Activated naive CD8-positive, alpha-beta T cell treated with anti-CD3 and anti-CD28 coated beads for 36 hours (primary cell): ENCODE data around the gene ZNF439. TPM values are rescaled to one million over a fixed set of nuclear protein-coding genes. Genes with fewer than 3 reads are reported as not detected.
"Not testable (repeated sequence)": the region's sequence is repeated elsewhere in the genome, so short reads cannot be mapped to it uniquely, and the experiment has no call there.

Source experiments
- DNase-seq: peaks from one replicate; pipeline ENCODE4 v3.0.0; 2021
- H3K27ac Mint-ChIP-seq: one replicate; pipeline ENCODE4 v1.8.0; 2022; ENCODE audit warnings: mild to moderate bottlenecking, moderate library complexity, mixed read lengths
- H3K27me3 Mint-ChIP-seq: one replicate; pipeline ENCODE4 v1.8.0; 2022; ENCODE audit warnings: mild to moderate bottlenecking, mixed read lengths
- H3K36me3 Mint-ChIP-seq: one replicate; pipeline ENCODE4 v1.8.0; 2021; ENCODE audit warnings: mild to moderate bottlenecking, mixed read lengths
- H3K4me1 Mint-ChIP-seq: one replicate; pipeline ENCODE4 v1.8.0; 2021; ENCODE audit warnings: mixed read lengths
- H3K4me3 Mint-ChIP-seq: one replicate; pipeline ENCODE4 v1.8.0; 2022; ENCODE audit warnings: mild to moderate bottlenecking, moderate library complexity, mixed read lengths
- H3K9me3 Mint-ChIP-seq: one replicate; pipeline ENCODE4 v1.8.0; 2022; ENCODE audit warnings: mixed read lengths
- total RNA-seq, 2 experiments: library from RNA; stranded (reverse); gene quantifications; one replicate each; pipeline ENCODE4 v1.2.3, GENCODE V29; 2021

ZNF439 gene
- total RNA-seq, 2 experiments from 2014 or later = 6.0 to 6.4 TPM

DNA sequence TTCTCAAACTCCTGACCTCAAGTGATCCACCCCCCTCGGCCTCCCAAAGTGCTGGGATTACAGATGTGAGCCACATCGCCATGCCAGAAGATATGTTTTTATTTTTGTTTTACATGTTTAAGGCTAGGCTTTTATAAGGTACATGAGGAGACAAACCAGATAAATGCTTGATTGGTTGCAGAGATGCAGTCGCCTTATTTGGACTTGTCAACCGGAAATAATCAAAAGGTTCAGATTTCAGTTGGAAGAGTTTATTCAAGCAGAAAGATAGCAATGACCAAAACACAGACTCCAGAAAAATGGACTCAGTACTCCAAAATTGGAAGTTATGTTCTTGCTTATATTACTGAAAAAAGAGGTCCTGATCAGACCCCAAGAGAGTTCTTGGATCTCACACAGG is 1.8 kb downstream of the ZNF439 start:
- not testable (repeated sequence) for DNase-seq, H3K4me3 Mint-ChIP-seq, H3K9me3 Mint-ChIP-seq, H3K27me3 Mint-ChIP-seq, H3K27ac Mint-ChIP-seq
- peaks cover 24% of the 10 kb centered on the region for H3K4me1 Mint-ChIP-seq
- peaks cover 48% of the 10 kb centered on the region for H3K36me3 Mint-ChIP-seq

DNA sequence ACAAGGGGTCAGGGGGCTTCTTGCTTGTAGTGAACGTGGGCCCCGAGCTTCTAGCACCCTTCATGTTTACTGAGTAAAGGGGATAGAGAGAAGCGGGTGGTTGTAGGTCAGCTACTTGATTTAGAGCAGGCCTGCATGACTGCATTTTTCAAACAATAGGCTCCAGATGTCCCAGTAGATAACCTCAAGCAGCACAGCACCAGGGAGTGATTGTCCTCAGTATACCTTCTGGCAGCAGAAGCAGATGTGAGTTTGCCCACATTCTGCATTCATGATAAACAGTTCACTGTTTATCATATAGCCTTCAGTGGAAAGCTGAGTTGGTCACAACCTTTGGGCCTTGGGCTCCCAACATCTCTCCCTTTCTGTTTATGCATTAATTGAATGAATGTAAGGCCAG is 4.8 kb downstream of the ZNF439 start:
- H3K27me3 Mint-ChIP-seq = no peaks in the 10 kb centered on the region

DNA sequence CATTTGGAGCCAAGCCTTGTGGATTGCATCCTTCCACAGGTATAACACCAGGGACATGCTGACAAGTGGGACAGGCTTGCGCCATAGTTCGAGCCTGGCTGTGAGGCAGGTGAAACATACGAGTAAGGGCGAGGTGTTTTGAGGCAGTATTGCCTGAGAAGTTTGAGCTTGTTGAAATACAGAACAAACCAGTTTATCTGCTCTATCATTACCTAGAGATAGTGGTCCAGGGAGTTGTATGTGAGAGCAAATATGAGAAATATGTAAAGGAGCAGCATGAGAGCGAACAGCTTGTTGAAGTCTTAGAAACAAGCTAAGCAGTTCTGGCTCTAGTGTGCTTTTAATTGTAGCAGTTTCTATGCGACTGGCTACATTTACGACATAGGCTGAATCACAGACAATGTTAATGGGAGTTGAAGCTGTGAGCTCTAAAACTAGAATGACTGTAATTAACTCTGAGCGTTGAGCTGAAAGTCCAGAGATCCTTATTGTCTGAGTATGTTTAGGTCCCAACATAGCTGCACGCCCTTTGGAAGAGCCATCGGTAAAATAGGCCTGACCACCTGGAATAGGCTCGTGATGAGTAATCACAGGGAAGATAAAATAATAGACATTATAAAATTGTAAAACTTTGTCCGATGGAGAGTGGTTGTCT is 8.2 kb downstream of the ZNF439 start:
- no peak for DNase-seq
- H3K36me3 Mint-ChIP-seq = peaks cover 85% of the 10 kb centered on the region
- H3K9me3 Mint-ChIP-seq = peaks cover 45% of the 10 kb centered on the region
- no peaks in the 10 kb centered on the region for H3K27me3 Mint-ChIP-seq
- no peak overlapping the region for H3K27ac Mint-ChIP-seq
- no peaks in the 10 kb centered on the region for H3K4me1 Mint-ChIP-seq
- no peak overlapping the region for H3K4me3 Mint-ChIP-seq

More for the DNA sequence above, 4.8 kb downstream of the ZNF439 start:
- DNase-seq = no peak
- H3K4me1 Mint-ChIP-seq = peaks cover 15% of the 10 kb centered on the region
- peaks cover 24% of the 10 kb centered on the region for H3K9me3 Mint-ChIP-seq
- peaks cover 78% of the 10 kb centered on the region for H3K36me3 Mint-ChIP-seq
- no peak overlapping the region for H3K27ac Mint-ChIP-seq
- H3K4me3 Mint-ChIP-seq = no peak overlapping the region

DNA sequence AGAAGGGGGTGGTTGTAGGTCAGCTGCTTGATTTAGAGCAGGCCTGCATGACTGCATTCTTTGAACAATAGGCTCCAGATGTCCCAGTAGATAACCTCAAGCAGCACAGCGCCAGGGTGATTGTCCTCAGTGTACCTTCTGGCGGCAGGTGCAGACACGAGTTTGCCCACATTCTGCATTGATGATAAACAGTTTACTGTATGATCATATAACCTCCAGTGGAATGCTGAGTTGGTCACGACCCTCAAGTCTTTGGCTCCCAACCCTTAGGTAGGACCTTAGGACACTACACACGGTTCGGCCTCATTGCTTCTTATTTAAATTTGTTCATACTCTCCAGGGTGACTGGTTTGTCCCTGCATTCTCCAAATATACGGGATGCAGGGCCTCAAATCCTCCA is 12.2 kb downstream of the ZNF439 start:
- H3K36me3 Mint-ChIP-seq = peaks cover 93% of the 10 kb centered on the region
- no peaks in the 10 kb centered on the region for H3K27me3 Mint-ChIP-seq
- H3K4me1 Mint-ChIP-seq = no peaks in the 10 kb centered on the region
- H3K27ac Mint-ChIP-seq = no peak overlapping the region
- H3K9me3 Mint-ChIP-seq = peaks cover 71% of the 10 kb centered on the region
- H3K4me3 Mint-ChIP-seq = no peak overlapping the region
- no peak for DNase-seq

DNA sequence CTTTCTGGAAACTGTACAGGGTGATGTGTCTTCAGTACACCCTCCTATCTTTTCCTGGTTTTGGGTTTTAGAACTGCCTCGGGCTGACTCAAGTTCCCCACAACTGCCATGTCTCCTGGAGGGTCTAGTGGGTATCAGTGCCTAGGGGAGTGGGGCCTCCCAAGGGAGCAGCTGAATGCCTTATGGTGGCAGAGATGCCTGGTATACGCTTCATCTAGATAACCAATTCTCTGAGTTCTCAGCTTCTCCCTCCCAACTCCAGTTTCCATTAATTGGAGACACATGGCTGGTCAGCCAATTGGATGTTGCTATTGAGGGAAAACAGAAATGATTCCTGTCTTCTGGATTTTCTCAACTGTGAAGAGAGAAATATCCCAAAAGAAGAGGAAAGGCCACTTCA is 12.8 kb downstream of the ZNF439 start:
- Mint-ChIP-seq H3K4me3 (no peak overlapping the region), H3K4me1 (no peaks in the 10 kb centered on the region), H3K9me3 (peaks cover 72% of the 10 kb centered on the region), H3K27ac (no peak overlapping the region), H3K36me3 (peaks cover 93% of the 10 kb centered on the region), H3K27me3 (no peaks in the 10 kb centered on the region)
- DNase-seq = no peak

DNA sequence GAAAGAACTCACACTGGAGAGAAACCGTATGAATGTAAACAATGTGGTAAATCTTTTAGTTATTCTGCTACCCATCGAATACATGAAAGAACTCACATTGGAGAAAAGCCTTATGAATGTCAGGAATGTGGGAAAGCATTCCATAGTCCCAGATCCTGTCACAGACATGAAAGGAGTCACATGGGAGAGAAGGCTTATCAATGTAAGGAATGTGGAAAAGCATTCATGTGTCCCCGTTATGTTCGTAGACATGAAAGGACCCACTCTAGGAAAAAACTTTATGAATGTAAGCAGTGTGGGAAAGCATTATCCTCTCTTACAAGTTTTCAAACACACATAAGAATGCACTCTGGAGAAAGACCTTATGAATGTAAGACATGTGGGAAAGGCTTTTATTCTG is 19.2 kb downstream of the ZNF439 start:
- Mint-ChIP-seq H3K9me3 (peaks cover 69% of the 10 kb centered on the region), H3K36me3 (peaks cover 75% of the 10 kb centered on the region)
- H3K4me3 Mint-ChIP-seq, H3K27ac Mint-ChIP-seq, H3K27me3 Mint-ChIP-seq, DNase-seq, H3K4me1 Mint-ChIP-seq: not testable (repeated sequence)

DNA sequence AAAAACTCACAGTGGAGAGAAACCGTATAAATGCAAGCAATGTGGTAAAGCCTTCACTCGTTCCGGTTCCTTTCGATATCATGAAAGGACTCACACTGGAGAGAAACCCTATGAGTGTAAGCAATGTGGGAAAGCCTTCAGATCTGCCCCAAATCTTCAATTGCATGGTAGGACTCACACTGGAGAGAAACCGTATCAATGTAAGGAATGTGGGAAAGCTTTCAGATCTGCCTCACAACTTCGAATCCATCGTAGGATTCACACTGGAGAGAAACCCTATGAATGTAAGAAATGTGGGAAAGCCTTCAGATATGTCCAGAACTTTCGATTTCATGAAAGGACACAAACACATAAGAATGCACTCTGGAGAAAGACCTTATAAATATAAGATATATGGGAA is 19.7 kb downstream of the ZNF439 start:
- peaks cover 72% of the 10 kb centered on the region for H3K36me3 Mint-ChIP-seq
- no peak for DNase-seq
- peaks cover 67% of the 10 kb centered on the region for H3K9me3 Mint-ChIP-seq
- no peaks in the 10 kb centered on the region for H3K27me3 Mint-ChIP-seq
- H3K27ac Mint-ChIP-seq = no peak overlapping the region
- H3K4me1 Mint-ChIP-seq = no peaks in the 10 kb centered on the region
- H3K4me3 Mint-ChIP-seq = no peak overlapping the region

DNA sequence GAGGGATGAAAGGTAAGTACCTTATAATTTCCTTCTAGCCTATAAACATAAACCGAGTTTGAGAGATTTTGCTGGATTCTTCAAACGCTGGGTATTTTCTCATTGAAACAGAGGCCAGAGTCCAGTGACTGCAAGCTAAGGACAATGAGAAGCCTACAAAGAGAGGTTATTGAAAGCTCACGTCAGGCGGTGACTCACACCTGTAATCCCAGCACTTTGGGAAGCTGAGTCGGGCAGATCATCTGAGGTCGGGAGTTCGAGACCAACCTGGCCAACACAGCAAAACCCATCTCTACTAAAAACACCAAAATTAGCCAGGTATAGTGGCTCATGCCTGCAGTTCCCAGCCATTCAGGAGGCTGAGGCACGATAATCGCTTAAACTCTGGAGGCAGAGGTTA is 24.1 kb downstream of the ZNF439 start:
- no peak for DNase-seq
- Mint-ChIP-seq H3K36me3 (peaks cover 28% of the 10 kb centered on the region), H3K9me3 (peaks cover 34% of the 10 kb centered on the region), H3K27me3 (no peaks in the 10 kb centered on the region), H3K27ac (no peak overlapping the region), H3K4me3 (no peak overlapping the region), H3K4me1 (no peaks in the 10 kb centered on the region)

DNA sequence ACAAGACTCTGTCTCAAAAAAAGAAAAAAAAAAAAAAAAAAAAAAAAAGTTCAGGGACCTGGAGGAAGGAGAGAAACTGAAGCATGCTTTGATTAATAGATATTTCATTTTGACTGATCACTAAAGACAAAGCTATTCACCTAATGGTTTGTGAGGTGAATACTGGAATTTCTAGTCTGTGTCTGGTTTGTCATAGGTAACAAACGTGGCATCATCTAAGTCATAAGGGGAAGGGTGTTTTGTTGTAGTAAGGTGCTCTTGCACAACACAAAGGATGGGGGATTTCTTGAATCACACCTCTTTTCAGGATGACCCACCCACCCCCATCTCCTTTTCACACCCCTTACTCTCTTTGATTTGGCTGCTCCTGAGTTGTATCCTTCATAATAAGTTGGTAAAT is 25.2 kb downstream of the ZNF439 start:
- no peak for DNase-seq
- peaks cover 22% of the 10 kb centered on the region for H3K9me3 Mint-ChIP-seq
- no peaks in the 10 kb centered on the region for H3K27me3 Mint-ChIP-seq
- H3K27ac Mint-ChIP-seq = no peak overlapping the region
- H3K4me3 Mint-ChIP-seq = no peak overlapping the region
- no peaks in the 10 kb centered on the region for H3K4me1 Mint-ChIP-seq
- peaks cover 16% of the 10 kb centered on the region for H3K36me3 Mint-ChIP-seq

DNA sequence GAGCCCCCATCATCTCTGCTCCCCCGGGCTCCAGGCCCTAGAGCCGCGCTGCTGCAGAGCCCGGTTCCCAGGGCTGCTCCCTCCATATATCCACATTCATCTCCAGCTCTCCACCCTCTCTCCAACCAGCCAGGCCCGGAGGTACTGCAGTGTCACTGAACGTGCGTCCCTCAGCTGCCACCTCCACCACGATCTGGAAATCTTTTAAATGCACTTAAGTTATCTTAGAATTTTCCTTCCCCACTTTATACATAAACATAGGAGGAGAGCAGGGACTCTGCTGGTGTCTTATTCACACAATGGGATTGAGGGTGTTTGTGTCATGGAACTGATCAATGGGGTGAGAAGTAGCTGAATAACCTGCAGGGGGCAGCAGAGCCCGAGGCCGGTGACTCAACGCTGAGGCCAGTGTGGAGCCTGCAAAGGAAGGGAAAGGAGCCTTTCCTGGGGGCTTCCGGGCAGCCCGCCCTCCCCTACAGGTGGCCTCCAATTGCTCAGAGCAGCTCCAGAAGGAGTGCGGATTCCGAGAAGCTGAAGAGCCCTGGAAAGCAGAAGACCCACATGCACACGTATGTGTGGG is 31.3 kb downstream of the ZNF439 start:
- not testable (repeated sequence) for H3K4me1 Mint-ChIP-seq, H3K36me3 Mint-ChIP-seq, H3K27ac Mint-ChIP-seq, H3K9me3 Mint-ChIP-seq, H3K27me3 Mint-ChIP-seq, H3K4me3 Mint-ChIP-seq
- peak; percentile 42 for DNase-seq

DNA sequence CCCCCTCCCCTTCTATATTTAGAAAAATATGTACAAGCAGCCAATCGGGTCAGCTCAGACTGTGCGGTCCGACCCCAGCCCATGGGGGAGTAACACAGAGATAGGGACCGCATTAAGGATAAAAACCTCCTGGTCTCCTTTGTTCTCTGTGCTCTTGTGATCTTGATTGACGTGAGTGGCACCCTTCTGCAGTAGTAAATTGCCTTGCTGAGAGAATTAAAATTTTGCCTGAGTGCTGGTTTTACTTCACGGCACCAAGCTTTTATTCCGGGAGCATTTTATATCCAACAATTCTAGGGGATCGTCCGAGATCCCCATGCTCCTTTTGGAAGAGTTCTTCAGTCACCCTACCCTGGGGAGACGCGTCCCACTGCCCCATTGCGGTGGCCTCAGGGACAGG is 32.1 kb downstream of the ZNF439 start:
- Mint-ChIP-seq H3K27me3 (no peaks in the 10 kb centered on the region), H3K9me3 (no peaks in the 10 kb centered on the region), H3K27ac (no peak overlapping the region), H3K36me3 (no peaks in the 10 kb centered on the region), H3K4me3 (no peak overlapping the region), H3K4me1 (peaks cover 2% of the 10 kb centered on the region)
- DNase-seq = no peak

DNA sequence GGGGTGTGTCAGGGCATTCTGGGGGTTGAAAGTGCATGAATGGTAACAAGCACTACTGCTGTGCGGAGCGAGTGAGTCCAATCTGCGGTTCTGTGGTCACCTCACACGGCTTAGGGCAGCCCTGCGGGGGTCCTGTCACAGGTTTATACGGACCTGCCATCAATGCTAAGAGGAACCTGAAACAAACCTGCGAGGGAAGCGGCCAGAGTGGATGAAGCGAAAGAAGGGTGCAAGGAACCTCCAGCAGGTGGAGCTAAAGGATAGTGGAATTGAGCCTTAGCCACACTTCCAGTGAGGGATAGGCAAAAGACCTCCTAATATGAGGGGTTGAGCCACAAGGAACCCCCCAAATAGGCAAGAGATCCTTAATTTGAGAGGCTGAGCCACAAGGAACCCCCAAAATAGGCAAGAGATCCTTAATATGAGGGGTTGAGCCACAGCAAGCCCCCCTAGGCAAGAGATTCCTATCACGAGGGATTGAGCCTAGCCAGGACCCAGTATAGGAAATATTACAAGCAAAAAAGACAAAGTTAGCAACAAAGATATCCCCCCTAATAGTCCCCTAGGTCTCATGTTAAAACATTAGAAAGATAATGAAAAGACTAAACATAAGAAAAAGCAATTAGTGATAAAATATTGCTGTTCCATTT is 32.8 kb downstream of the ZNF439 start:
- Mint-ChIP-seq H3K27me3 (no peaks in the 10 kb centered on the region), H3K36me3 (no peaks in the 10 kb centered on the region), H3K4me3 (no peak overlapping the region), H3K9me3 (no peaks in the 10 kb centered on the region), H3K4me1 (peaks cover 2% of the 10 kb centered on the region), H3K27ac (no peak overlapping the region)
- peak; percentile 53 for DNase-seq

DNA sequence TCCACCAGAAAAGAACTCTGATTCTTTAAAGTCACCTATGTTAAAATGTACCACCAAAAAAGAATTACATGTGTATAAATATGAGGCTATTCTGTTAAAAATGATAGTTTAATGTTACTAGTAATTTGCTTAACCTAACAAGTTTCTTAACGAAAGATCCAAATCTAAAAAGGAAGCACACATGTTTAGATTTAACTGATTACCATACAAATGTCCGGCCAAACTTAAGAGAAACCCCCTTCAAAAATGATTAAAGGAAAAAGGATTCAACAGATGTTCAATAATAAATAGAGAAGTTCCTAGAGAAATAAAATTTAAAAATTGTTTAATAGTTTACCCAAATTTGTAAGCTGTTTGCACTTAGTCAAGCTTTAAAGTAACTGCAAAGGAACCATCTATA is 34.1 kb downstream of the ZNF439 start:
- no peak for DNase-seq
- Mint-ChIP-seq H3K4me1 (peaks cover 7% of the 10 kb centered on the region), H3K27ac (no peak overlapping the region), H3K4me3 (no peak overlapping the region), H3K36me3 (no peaks in the 10 kb centered on the region), H3K9me3 (no peaks in the 10 kb centered on the region), H3K27me3 (no peaks in the 10 kb centered on the region)

DNA sequence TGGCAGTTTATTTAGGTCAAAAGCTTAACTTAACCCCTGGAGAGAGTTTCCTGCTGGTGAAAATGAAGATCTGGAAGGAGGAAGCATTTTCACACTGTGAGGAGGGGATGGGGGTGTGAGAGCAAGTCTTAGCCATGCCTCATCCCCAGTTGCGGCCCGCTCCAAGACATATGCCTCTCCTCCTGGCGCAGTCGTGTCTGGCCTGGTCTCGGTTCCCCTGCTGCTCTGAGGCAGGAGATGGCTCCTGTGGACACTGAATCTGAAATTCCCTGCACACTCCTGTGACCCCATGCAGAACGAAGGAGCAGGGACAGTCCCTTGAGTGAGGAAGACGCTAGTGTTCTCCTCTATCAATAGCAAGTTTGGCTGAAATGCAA is 38.7 kb downstream of the ZNF439 start:
- Mint-ChIP-seq H3K4me3 (peak overlapping the region; percentile 85), H3K27me3 (no peaks in the 10 kb centered on the region), H3K9me3 (no peaks in the 10 kb centered on the region), H3K36me3 (peaks cover 2% of the 10 kb centered on the region), H3K27ac (peak overlapping the region; percentile 66), H3K4me1 (peaks cover 21% of the 10 kb centered on the region)
- no peak for DNase-seq

DNA sequence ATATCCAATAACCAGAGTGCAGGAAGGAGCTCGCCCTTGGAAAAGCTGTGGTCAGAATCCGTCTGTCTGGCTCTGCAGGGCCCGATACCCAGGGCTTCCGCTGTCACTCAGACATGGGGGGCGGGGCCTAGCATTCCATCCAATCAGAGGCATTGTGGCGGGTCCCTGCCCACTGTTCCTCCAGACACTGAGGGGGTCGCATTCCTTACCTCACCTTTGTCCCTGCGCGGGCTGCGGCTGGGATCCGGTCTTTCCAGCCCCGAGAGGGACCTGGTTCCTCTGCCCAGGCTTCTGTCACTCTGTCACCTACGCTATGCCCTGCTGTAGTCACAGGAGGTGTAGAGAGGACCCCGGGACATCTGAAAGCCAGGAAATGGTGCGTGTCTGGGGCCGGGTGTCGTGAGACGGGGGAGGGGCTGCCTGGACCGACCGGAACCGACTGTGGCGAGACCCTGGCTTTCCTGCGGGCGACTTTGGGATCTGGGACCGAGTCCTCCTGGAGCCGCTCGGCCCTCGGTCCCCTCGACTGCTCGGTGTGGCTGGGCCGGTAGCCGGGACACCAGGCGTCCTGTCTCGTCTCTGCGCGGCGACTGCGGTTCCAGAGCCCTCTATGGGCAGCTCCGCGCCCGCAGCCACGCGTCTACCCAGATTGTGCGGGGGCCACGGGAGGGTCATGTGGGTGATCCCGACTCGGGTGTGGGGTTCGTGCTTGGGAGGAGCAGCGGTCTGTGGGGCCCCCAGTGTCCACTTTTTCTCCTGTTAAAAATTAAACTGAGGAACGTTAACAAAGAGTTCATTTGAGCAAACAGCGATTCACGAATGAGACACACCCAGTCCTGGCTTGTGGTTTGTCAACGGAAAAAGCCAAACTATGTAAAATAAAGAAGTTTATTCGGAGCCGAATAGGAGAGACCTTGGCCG is 39.3 kb downstream of the ZNF439 start, which contains the start of gene ZNF69:
TSS of gene ZNF69 (plus strand) at position 172 of the 921 bp plus-strand sequence. CDS start at position 314, 142 bp downstream.
- peak; percentile 68 for DNase-seq
- Mint-ChIP-seq H3K27ac (peak within 1 kb of the TSS; percentile 66), H3K36me3 (peaks cover 2% of the 10 kb centered on the region), H3K27me3 (no peaks in the 10 kb centered on the region), H3K4me3 (peak within 1 kb of the TSS; percentile 85), H3K4me1 (peaks cover 21% of the 10 kb centered on the region), H3K9me3 (no peaks in the 10 kb centered on the region)
